SK-MEL-5 (cell line): ENCODE results near the gene TACR3. TPM values are rescaled to one million over a fixed set of nuclear protein-coding genes. Genes with fewer than 3 reads are reported as not detected.
"Not testable (repeated sequence)": the region's sequence is repeated elsewhere in the genome, so short reads cannot be mapped to it uniquely, and the experiment has no call there.

ENCODE experiments used
- DNase-seq: peaks from one replicate; pipeline ENCODE4 v3.0.0-alpha.2; 2016; ENCODE audit warnings: low read depth, low spot score
- in situ Hi-C: cut with HindIII; loops from 2 replicates; pipeline ENCODE4 v1.10.0; 2016; ENCODE audit warnings: low sequenced_read_pairs, high pct_unique_total_duplicates, low pct_unique_long_range_greater_than_20kb
- total RNA-seq: library from RNA; depleted of rRNA; stranded (reverse); fragments of >200 nt; shearing (Covaris generic); gene quantifications from 2 replicates; pipeline ENCODE4 v1.2.3, GENCODE V29; 2014

Gene TACR3
- total RNA-seq, 1 experiment from 2014 or later: not detected

DNA sequence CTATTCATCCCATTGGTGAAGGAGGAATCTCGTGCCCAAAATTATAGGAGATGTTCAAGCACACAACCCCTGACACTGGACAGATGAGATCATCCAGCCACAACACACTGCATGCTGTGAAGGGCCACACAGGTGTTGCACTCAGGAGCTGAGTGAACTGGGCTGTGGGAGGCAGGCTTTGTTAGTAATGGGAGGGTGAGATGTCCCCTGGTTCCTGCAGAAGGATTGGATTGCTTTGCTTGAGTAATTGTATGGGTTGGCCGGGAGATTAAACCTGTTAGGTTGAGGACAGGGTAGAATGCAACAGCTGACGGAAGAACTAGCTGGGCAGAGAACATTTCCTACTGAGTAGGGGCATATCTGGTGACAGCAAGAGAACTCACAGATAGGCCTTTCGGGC, 152.2 kb downstream of the TACR3 start:
- in situ Hi-C loops: no loop called here
- no peak for DNase-seq

DNA sequence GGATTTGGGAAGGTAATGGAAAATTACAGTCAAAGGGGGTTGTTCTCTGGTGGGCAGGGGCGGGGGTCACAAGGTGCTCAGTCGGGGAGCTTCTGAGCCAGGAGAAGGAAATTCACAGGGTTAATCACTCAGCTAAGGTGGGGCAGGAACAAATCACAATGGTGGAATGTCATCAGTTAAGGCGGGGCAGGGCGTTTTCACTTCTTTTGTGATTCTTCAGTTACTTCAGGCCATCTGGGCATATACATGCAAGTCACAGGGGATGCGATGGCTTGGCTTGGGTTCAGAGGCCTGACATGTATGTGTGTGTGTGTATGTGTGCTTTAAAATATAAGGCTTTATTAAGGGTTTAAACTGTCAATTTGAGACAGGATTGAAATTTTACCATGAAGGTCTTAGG, 160.6 kb downstream of the TACR3 start:
- DNase-seq, in situ Hi-C loops: not testable (repeated sequence)
